ENCODE results near the gene CKS2.

The CKS2 gene

DNA sequence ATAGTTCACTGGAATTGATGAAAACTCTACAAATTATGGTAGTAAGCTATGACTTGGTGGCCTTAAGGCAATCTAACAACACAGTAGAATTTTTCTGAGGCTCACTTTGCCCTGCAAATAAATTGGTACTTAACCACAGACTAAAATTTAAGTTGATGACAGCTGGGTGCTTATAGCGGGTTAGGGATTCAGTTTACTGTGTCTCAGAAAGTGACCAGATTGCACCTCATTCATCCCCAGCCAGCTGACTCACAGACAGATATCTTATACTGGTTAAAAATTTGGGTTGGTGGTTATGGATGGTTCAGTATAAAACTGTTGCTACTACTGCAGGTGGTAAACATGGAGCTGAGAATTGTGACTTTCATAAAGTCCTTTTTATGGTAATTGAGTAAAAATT, 2.8 kb downstream of the CKS2 start:
- peak overlapping the region; percentile 83; the same call in 1 of the 2 replicates for H3K9ac ChIP-seq
- peaks cover 33% of the 10 kb centered on the region for H4K20me1 ChIP-seq (ENCODE audit: insufficient read depth)
- H3K79me2 ChIP-seq (ENCODE audit: insufficient read depth, low read depth) = peaks cover 75% of the 10 kb centered on the region
- peaks cover 53% of the 10 kb centered on the region for H3K4me1 ChIP-seq (ENCODE audit: low read depth, poor library complexity, severe bottlenecking)
- no peak overlapping the region for H2AFZ ChIP-seq (ENCODE audit: low read depth)
- peaks cover 21% of the 10 kb centered on the region; the same call in 1 of the 2 replicates for H3K36me3 ChIP-seq (ENCODE audit: insufficient read depth)
- peak overlapping the region; percentile 59; the same call in 1 of the 2 replicates for H3K27ac ChIP-seq
- H3K4me2 ChIP-seq = peak overlapping the region; percentile 91
- no peak overlapping the region for H3K4me3 ChIP-seq (IDR thresholded peaks at IDR 0.05; ENCODE audit: insufficient read depth, low read depth, low read length)
- H3K27me3 ChIP-seq (ENCODE audit: insufficient read depth, low read depth) = no peaks in the 10 kb centered on the region
- TF ChIP-seq, protein P1, sequence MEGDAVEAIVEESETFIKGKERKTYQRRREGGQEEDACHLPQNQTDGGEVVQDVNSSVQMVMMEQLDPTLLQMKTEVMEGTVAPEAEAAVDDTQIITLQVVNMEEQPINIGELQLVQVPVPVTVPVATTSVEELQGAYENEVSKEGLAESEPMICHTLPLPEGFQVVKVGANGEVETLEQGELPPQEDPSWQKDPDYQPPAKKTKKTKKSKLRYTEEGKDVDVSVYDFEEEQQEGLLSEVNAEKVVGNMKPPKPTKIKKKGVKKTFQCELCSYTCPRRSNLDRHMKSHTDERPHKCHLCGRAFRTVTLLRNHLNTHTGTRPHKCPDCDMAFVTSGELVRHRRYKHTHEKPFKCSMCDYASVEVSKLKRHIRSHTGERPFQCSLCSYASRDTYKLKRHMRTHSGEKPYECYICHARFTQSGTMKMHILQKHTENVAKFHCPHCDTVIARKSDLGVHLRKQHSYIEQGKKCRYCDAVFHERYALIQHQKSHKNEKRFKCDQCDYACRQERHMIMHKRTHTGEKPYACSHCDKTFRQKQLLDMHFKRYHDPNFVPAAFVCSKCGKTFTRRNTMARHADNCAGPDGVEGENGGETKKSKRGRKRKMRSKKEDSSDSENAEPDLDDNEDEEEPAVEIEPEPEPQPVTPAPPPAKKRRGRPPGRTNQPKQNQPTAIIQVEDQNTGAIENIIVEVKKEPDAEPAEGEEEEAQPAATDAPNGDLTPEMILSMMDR (conservative IDR thresholded peaks at IDR 0.05; ENCODE audit: low read depth, low read length) = no peak

DNA sequence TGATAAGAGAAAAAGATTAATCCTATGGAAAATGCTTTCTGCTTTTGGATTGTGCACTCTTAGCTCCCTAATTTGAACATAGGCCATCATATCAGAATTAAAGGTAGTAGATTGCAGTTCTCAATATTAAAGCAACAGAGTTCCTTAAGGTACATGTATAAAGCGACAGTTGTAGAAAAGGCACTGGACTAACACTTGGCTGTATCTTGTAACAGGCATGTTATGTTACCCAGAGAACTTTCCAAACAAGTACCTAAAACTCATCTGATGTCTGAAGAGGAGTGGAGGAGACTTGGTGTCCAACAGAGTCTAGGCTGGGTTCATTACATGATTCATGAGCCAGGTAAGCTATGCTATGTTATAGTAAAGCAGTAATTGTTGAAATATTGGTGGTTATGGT, 4.0 kb downstream of the CKS2 start:
- peaks cover 33% of the 10 kb centered on the region for H4K20me1 ChIP-seq (ENCODE audit: insufficient read depth)
- no peak overlapping the region for H3K4me3 ChIP-seq (IDR thresholded peaks at IDR 0.05; ENCODE audit: insufficient read depth, low read depth, low read length)
- H2AFZ ChIP-seq (ENCODE audit: low read depth) = no peak overlapping the region
- peaks cover 21% of the 10 kb centered on the region; the same call in 1 of the 2 replicates for H3K36me3 ChIP-seq (ENCODE audit: insufficient read depth)
- H3K27ac ChIP-seq = peak overlapping the region; percentile 59; the same call in 1 of the 2 replicates
- TF ChIP-seq, protein P1 (conservative IDR thresholded peaks at IDR 0.05; ENCODE audit: low read depth, low read length) = no peak
- H3K79me2 ChIP-seq (ENCODE audit: insufficient read depth, low read depth) = peaks cover 80% of the 10 kb centered on the region
- H3K9ac ChIP-seq = no peak overlapping the region
- H3K4me1 ChIP-seq (ENCODE audit: low read depth, poor library complexity, severe bottlenecking) = peaks cover 57% of the 10 kb centered on the region
- peak overlapping the region; percentile 91 for H3K4me2 ChIP-seq
- H3K27me3 ChIP-seq (ENCODE audit: insufficient read depth, low read depth) = no peaks in the 10 kb centered on the region

DNA sequence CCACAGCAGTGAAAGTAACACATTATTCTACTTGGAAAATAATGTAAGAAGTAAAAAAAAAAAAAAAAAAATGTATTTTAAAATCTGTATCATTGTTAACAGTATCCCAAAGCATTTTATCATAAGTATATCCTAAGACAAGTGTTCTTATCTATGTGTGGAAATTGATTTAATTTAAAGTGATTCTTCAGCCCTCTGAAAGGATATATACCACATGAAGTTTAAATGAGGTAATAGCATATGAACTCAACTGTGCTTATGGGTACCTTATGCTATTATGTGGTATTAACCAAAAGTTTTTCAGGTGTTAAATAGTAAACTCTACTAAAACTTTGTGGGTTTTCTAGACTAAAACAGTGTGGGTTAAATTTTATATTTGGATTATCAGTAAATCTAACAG, 4.5 kb downstream of the CKS2 start:
- no peak overlapping the region for H2AFZ ChIP-seq (ENCODE audit: low read depth)
- H3K27me3 ChIP-seq (ENCODE audit: insufficient read depth, low read depth) = no peaks in the 10 kb centered on the region
- H3K79me2 ChIP-seq (ENCODE audit: insufficient read depth, low read depth) = peaks cover 85% of the 10 kb centered on the region
- H3K9ac ChIP-seq = no peak overlapping the region
- peaks cover 33% of the 10 kb centered on the region for H4K20me1 ChIP-seq (ENCODE audit: insufficient read depth)
- H3K27ac ChIP-seq = peak overlapping the region; percentile 59; the same call in 1 of the 2 replicates
- TF ChIP-seq, protein P1 (conservative IDR thresholded peaks at IDR 0.05; ENCODE audit: low read depth, low read length) = no peak
- no peak overlapping the region for H3K4me3 ChIP-seq (IDR thresholded peaks at IDR 0.05; ENCODE audit: insufficient read depth, low read depth, low read length)
- H3K4me2 ChIP-seq = peak overlapping the region; percentile 91; the same call in 1 of the 2 replicates
- H3K36me3 ChIP-seq (ENCODE audit: insufficient read depth) = peaks cover 21% of the 10 kb centered on the region; the same call in 1 of the 2 replicates
- H3K4me1 ChIP-seq (ENCODE audit: low read depth, poor library complexity, severe bottlenecking) = peaks cover 62% of the 10 kb centered on the region

DNA sequence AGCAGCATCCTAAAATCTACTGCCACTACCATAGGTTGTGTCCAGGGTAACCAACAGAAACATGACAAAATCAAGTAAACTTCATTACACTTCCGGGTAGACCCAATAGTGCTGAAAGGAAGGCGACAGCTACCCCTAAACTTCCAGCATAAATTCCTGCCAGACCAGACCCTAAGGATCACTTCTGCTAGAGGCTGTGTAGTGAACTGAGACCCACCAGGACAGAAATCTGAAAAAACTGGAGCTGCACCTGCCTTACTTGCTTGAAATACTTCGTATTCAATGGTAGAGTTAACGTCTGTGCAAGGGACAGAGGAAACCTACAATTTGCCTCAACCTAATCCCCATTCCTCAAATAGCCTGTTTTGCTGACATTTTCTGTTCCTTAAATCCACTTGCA, 6.3 kb downstream of the CKS2 start:
- Histone ChIP-seq H3K79me2 (ENCODE audit: insufficient read depth, low read depth) (peaks cover 90% of the 10 kb centered on the region), H3K27ac (peak overlapping the region; percentile 91), H3K9ac (peak overlapping the region; percentile 86; the same call in 1 of the 2 replicates), H3K27me3 (ENCODE audit: insufficient read depth, low read depth) (no peaks in the 10 kb centered on the region), H3K4me2 (peak overlapping the region; percentile 84; the same call in 1 of the 2 replicates), H3K36me3 (ENCODE audit: insufficient read depth) (peaks cover 21% of the 10 kb centered on the region; the same call in 1 of the 2 replicates), H4K20me1 (ENCODE audit: insufficient read depth) (peaks cover 25% of the 10 kb centered on the region), H3K4me3 (IDR thresholded peaks at IDR 0.05; ENCODE audit: insufficient read depth, low read depth, low read length) (no peak overlapping the region), H2AFZ (ENCODE audit: low read depth) (no peak overlapping the region), H3K4me1 (ENCODE audit: low read depth, poor library complexity, severe bottlenecking) (peaks cover 80% of the 10 kb centered on the region)
- TF ChIP-seq, protein P1 (conservative IDR thresholded peaks at IDR 0.05; ENCODE audit: low read depth, low read length) = no peak

All from KMS-11 (cell line).